Endothelial cell of umbilical vein (primary cell): ENCODE measurements around the gene MMP28. TPM values are rescaled to one million over a fixed set of nuclear protein-coding genes. Genes with fewer than 3 reads are reported as not detected.

Source experiments
- BruUV-seq: library from RNA; stranded (reverse); fragments of 400-500 nt; replicated peaks from 2 replicates; lab custom pipeline; 2021; lab: Mats Ljungman, UMichigan
- CTCF ChIA-PET: fragments of 300-600, 350-600 bp; sonication (Branson Sonifier 250); formaldehyde crosslinking; loops from one replicate; lab custom pipeline; 2021; ENCODE audit warnings: antibody characterized with exemption, inconsistent platforms; lab: Charles Lee
- POLR2A ChIA-PET: fragments of 300-600, 350-600 bp; sonication (Branson Sonifier 250); formaldehyde crosslinking; loops from one replicate; lab custom pipeline; 2021; ENCODE audit warnings: antibody characterized with exemption, inconsistent platforms; lab: Charles Lee
- DNase-seq: peaks from one replicate; pipeline ENCODE4 v3.0.0-alpha.2; 2011; ENCODE audit warnings: low read depth, low spot score
- FAIRE-seq: peaks from 2 replicates; lab custom pipeline; 2011; peaks lifted over from hg19 to GRCh38; lab: Jason Lieb, UNC
- H2AFZ ChIP-seq: 2 replicates; pipeline ENCODE4 v1.6.0; 2012; ENCODE audit warnings: low read depth, low read length, control low read depth, inconsistent platforms
- H3K27ac ChIP-seq: 2 replicates; pipeline ENCODE4 v1.5.1; 2011; ENCODE audit warnings: low read depth, mild to moderate bottlenecking, control low read depth, low read length, moderate library complexity; ENCODE audit not compliant: insufficient read depth
- H3K27me3 ChIP-seq, 2 experiments: 2 replicates each; pipeline versions ENCODE4 v1.6.0 to v1.6.1; 2011; ENCODE audit warnings: low read length in 2 of 2, mixed read lengths in 1 of 2; ENCODE audit not compliant: control insufficient read depth in 2 of 2, insufficient read depth in 2 of 2
- H3K36me3 ChIP-seq, 2 experiments: 2 replicates in 1 of 2; 3 replicates in 1 of 2; pipeline ENCODE4 v1.5.1; 2011; ENCODE audit warnings: low read length in 2 of 2, mild to moderate bottlenecking in 1 of 2, moderate library complexity in 1 of 2; ENCODE audit not compliant: control insufficient read depth in 2 of 2, insufficient read depth in 2 of 2; ENCODE audit errors: extremely low read depth in 1 of 2
- H3K4me1 ChIP-seq: 3 replicates; pipeline ENCODE4 v1.5.1; 2011; ENCODE audit warnings: mild to moderate bottlenecking, low read length; ENCODE audit not compliant: control insufficient read depth, insufficient read depth; ENCODE audit errors: extremely low read depth
- H3K4me2 ChIP-seq: 2 replicates; pipeline ENCODE4 v1.6.1; 2011; ENCODE audit warnings: low read length, control low read depth, mixed read lengths; ENCODE audit not compliant: insufficient read depth
- H3K4me3 ChIP-seq, 3 experiments: fragments of 200-600 bp in 1 of 3; sonication (generic), shearing (Covaris generic) in 1 of 3; replicated peaks in 1 of 3; 2 replicates each; pipeline ENCODE4 v1.5.1; 2011 to 2016; ENCODE audit warnings: control low read depth in 3 of 3, low read length in 3 of 3, mild to moderate bottlenecking in 2 of 3, inconsistent platforms in 1 of 3, low read depth in 1 of 3, moderate library complexity in 1 of 3; ENCODE audit not compliant: insufficient read depth in 1 of 3
- H3K79me2 ChIP-seq: 2 replicates; pipeline ENCODE4 v1.6.0; 2012; ENCODE audit warnings: low read length, inconsistent platforms; ENCODE audit not compliant: control insufficient read depth, insufficient read depth
- H3K9ac ChIP-seq: replicated peaks from 2 replicates; pipeline ENCODE3; 2011; ENCODE audit warnings: low read length, control low read depth; ENCODE audit not compliant: insufficient read depth; ENCODE audit errors: extremely low read depth
- H3K9me1 ChIP-seq: replicated peaks from 3 replicates; pipeline ENCODE4 v1.6.0; 2011; ENCODE audit warnings: mild to moderate bottlenecking, low read length; ENCODE audit not compliant: control insufficient read depth, insufficient read depth; ENCODE audit errors: extremely low read depth
- H3K9me3 ChIP-seq: replicated peaks from 2 replicates; pipeline ENCODE4 v1.5.1; 2012; ENCODE audit warnings: low read length, inconsistent platforms; ENCODE audit not compliant: control insufficient read depth, insufficient read depth
- H4K20me1 ChIP-seq: replicated peaks from 2 replicates; pipeline ENCODE3; 2011; ENCODE audit warnings: mild to moderate bottlenecking, low read length; ENCODE audit not compliant: control insufficient read depth, insufficient read depth; ENCODE audit errors: extremely low read depth
- EZH2 ChIP-seq: IDR thresholded peaks from 2 replicates; pipeline ENCODE4 v1.6.1; 2012; ENCODE audit warnings: borderline replicate concordance, low read depth, mild to moderate bottlenecking, moderate library complexity, low read length, inconsistent platforms; ENCODE audit not compliant: severe bottlenecking
- FOS ChIP-seq: IDR thresholded peaks from 2 replicates; pipeline ENCODE4 v1.6.1; 2011; ENCODE audit warnings: mild to moderate bottlenecking, low read length, moderate library complexity, borderline replicate concordance; ENCODE audit not compliant: insufficient read depth
- GATA2 ChIP-seq: IDR thresholded peaks from 2 replicates; pipeline ENCODE4 v1.7.0; 2011; ENCODE audit warnings: low read depth, mild to moderate bottlenecking, moderate library complexity, mixed read lengths, low read length; ENCODE audit not compliant: insufficient read length, insufficient read depth
- JUN ChIP-seq: IDR thresholded peaks from 2 replicates; pipeline ENCODE4 v1.6.1; 2011; ENCODE audit warnings: borderline replicate concordance, low read depth; ENCODE audit not compliant: insufficient read length, insufficient read depth
- MYC ChIP-seq: IDR thresholded peaks from one replicate; pipeline ENCODE4 v1.6.1; 2011; ENCODE audit warnings: mild to moderate bottlenecking, low read depth, low read length
- POLR2A ChIP-seq: IDR thresholded peaks from 2 replicates; pipeline ENCODE4 v1.6.1; 2012; ENCODE audit warnings: low read depth, mild to moderate bottlenecking, control low read depth, low read length
- POLR2AphosphoS5 ChIP-seq: IDR thresholded peaks from 2 replicates; pipeline ENCODE4 v1.6.1; 2012; ENCODE audit warnings: low read depth, mild to moderate bottlenecking, control low read depth, low read length, moderate library complexity; ENCODE audit not compliant: insufficient read depth
- dilution Hi-C: fragments of 300-500 bp; cut with MboI; formaldehyde crosslinking; loops from one replicate; pipeline ENCODE4 v1.15.0; 2019; ENCODE audit warnings: low sequenced_read_pairs; ENCODE audit not compliant: extremely low pct_ligation_motif_present
- intact Hi-C: fragments of 100-400 bp; cut with micrococcal nuclease; formaldehyde crosslinking; loops from one replicate; pipeline ENCODE4 v1.10.0; 2022
- polyA plus RNA-seq, 4 experiments: library from polyadenylated mRNA; depleted of rRNA in 3 of 4; stranded (reverse) in 3 of 4; unstranded in 1 of 4; fragments of >200 nt; gene quantifications; 2 replicates each; pipeline versions ENCODE4 v1.2.1 to v1.2.3, GENCODE V29; 2011 to 2012; ENCODE audit warnings: missing spikeins in 1 of 4
- total RNA-seq: library from RNA; stranded (reverse); gene quantifications from 2 replicates; pipeline ENCODE4 v1.2.3, GENCODE V29; 2021
- TF ChIP-seq, protein P1 (sequence below): IDR thresholded peaks from 2 replicates; pipeline ENCODE4 v1.6.1; 2011; ENCODE audit not compliant: insufficient read depth, insufficient read length
- TF ChIP-seq, protein P2 (sequence below), 2 donors: IDR thresholded peaks; 1 replicate in 1 of 2; 2 replicates in 1 of 2; pipeline ENCODE4 v1.5.1; 2011; ENCODE audit warnings: low read length in 2 of 2, mild to moderate bottlenecking in 2 of 2, moderate library complexity in 2 of 2, control low read depth in 1 of 2, inconsistent platforms in 1 of 2, low read depth in 1 of 2; ENCODE audit not compliant: insufficient read depth in 1 of 2; ENCODE audit errors: extremely low read depth in 1 of 2

The MMP28 gene
- total and polyA plus RNA-seq, 2 donors (not counting 3 experiments of a cell fraction or from before 2014, with no cell fraction given): 6.1 to 7.1 TPM

DNA sequence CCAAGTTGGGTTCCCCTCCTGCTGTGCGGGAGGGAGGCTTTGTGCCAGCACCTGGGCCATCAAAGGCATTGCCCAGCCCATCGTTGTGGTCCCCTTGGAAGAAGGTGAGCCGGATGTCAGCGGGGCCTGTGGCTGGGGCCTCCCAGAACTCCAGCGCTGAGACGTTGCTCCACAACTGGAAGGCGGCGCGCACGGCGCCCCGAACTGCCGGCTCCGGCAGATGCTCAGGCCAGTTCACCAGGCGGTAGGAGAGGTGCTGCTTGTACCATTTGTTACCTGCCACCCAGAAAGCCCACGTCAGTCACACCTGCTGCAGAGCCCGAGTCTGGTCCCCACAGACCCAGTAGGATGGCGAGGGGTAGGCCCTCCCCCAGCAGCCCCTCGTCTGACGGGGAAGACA is 22.3 kb downstream of the MMP28 start:
- ChIA-PET POLR2A (no interaction called here), CTCF (interaction anchor here (5.3 kb wide), 1 partner anchor 9 kb away, joined by 34 read pairs; no protein-coding TSS in a partner anchor)
- Histone ChIP-seq H3K9me3 (no peaks in the 10 kb centered on the region), H4K20me1 (no peaks in the 10 kb centered on the region), H3K36me3 (no peaks in the 10 kb centered on the region), H3K4me3 (no peak overlapping the region), H2AFZ (no peak overlapping the region), H3K27ac (no peak overlapping the region), H3K9ac (no peak overlapping the region), H3K4me2 (no peak overlapping the region), H3K4me1 (peaks cover 5% of the 10 kb centered on the region), H3K27me3 (peaks cover 2 to 6% of the 10 kb centered on the region in 2 experiments), H3K79me2 (no peaks in the 10 kb centered on the region), H3K9me1 (no peaks in the 10 kb centered on the region)
- FAIRE-seq (no peak), DNase-seq (no peak)
- intact Hi-C loops: no loop called here
- TF ChIP-seq, protein P1, sequence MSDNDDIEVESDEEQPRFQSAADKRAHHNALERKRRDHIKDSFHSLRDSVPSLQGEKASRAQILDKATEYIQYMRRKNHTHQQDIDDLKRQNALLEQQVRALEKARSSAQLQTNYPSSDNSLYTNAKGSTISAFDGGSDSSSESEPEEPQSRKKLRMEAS: no peak
- TF ChIP-seq MYC (no peak), FOS (no peak), POLR2A (no peak), POLR2AphosphoS5 (no peak), GATA2 (no peak), EZH2 (no peak), JUN (no peak)
- TF ChIP-seq, protein P2, sequence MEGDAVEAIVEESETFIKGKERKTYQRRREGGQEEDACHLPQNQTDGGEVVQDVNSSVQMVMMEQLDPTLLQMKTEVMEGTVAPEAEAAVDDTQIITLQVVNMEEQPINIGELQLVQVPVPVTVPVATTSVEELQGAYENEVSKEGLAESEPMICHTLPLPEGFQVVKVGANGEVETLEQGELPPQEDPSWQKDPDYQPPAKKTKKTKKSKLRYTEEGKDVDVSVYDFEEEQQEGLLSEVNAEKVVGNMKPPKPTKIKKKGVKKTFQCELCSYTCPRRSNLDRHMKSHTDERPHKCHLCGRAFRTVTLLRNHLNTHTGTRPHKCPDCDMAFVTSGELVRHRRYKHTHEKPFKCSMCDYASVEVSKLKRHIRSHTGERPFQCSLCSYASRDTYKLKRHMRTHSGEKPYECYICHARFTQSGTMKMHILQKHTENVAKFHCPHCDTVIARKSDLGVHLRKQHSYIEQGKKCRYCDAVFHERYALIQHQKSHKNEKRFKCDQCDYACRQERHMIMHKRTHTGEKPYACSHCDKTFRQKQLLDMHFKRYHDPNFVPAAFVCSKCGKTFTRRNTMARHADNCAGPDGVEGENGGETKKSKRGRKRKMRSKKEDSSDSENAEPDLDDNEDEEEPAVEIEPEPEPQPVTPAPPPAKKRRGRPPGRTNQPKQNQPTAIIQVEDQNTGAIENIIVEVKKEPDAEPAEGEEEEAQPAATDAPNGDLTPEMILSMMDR (IDR thresholded peaks at IDR 0.05; ENCODE audit: extremely low read depth in 1 of 2, insufficient read depth in 1 of 2, low read depth in 1 of 2, low read length in 2 of 2): no peak
- dilution Hi-C loops: no loop called here
- no TSS peak for BruUV-seq
